HG03060 (cell line): ENCODE results near the gene SLC6A19.

Experiments
- ATAC-seq: cut with Tn5 transposase; IDR thresholded peaks from one replicate; pipeline ENCODE4 v1.9.1; 2021; ENCODE audit warnings: low read depth, moderate number of reproducible peaks; ENCODE audit not compliant: unreplicated experiment

Gene SLC6A19

DNA sequence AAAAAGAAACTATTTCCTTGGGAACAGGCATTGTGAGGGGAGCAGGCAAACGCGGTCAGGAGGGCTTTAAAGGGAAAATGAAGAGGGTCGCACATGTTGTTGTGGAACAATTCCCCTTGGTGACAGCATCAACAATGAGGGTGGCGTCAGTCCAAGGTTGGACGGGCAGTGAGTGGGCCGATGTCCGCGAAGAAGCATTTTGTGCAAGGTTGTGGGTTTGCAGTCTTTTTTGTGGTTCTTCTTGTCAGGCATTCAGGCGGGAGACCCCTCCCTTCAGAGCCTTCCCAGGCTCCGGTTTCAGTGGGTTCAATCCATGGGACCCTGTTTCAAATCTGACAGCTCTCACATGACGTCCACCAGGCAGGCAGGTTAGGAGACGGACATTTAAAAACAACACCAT lies 11.1 kb upstream of the SLC6A19 start:
- ATAC-seq, result no peak

DNA sequence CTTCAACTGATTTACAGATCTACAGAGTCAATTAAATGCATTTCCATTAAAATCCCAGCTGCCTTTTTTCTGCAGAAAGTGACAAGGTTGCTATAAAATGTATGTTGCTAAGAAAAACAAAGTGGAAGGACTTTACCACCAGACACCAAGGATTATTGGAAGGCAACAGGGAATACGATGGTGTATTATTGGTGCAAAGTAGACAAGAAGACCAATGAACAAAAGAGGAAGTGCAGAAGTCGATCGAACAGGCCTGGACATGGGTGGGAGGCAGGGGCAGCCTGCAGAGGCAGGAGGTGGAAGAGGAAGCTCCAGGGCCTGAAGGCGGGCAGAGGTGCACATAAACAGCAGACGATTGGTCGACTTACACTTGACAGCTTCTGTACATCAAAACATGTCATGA lies 10.6 kb upstream of the SLC6A19 start:
- no peak for ATAC-seq

GRCh38 chr5:1192971-1193590 lies 8.3 kb upstream of the SLC6A19 start:
- no peak for ATAC-seq

- no peak for ATAC-seq
Measured at GRCh38 chr5:1193591-1193985, 7.8 kb upstream of the SLC6A19 start.

DNA sequence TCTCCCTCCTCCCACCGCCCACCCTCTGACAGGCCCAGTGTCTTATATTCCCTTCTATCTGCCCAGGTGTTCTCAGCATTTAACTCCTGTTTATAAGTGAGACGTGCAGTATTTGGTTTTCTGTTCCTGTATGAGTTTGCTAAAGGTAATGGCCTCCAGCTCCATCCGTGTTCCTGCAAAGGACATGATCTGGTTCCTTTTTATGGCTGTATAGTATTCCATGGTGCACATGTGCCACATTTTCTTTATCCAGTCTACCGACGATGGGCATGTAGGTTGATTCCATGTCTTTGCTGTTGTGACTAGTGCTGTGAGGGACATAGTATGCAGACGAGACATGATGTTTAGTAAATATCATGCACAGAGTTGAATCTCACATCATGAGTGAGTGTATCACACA lies 7.0 kb upstream of the SLC6A19 start:
- ATAC-seq, result no peak

- no peak for ATAC-seq
Measured at GRCh38 chr5:1195439-1195838, 6.0 kb upstream of the SLC6A19 start.

- ATAC-seq, result no peak
Measured at GRCh38 chr5:1195916-1196315, 5.5 kb upstream of the SLC6A19 start.

- ATAC-seq, result no peak
Measured at GRCh38 chr5:1196562-1196961, 4.8 kb upstream of the SLC6A19 start.

DNA sequence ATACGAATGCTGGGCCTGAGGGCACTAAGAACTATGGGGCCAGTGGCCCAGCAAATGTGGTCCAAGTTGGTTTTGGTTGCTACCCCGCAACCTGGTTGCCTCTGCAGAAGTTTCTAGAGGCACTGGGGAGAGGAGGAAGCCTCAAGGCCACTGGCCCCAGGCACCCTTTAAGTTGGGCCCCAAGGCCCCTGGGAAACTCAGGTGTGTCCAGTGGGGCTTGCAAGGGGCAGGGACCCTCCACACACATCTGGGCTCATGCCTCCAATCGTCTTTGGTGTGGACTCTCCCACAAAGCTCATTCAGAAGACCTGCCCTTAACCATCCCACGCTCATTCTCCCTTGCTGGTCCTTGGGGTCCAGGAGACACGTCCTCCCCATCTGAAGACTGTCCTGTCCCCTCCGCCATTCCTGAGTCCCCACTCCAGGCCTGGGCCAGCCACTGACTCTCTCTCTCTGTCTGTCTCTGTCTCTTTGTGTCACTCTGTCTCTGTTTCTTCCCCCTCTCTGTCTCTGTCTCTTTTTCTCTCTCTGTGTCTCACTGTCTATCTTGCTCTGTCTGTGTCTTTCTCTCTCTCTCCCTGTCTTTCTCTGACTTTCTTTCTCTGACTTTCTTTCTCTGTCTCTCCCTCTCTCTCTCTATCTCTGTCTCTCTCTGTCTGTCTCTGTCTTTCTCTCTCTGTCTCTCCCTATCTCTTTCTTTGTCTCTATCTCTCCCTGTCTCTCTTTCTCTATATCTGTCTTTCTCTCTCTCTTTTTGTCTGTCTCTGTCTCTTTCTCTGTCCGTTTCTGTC lies 3.3 kb upstream of the SLC6A19 start:
- ATAC-seq, result no peak

GRCh38 chr5:1199340-1199648 lies 2.1 kb upstream of the SLC6A19 start:
- ATAC-seq, result no peak

- no peak for ATAC-seq
Measured at GRCh38 chr5:1199649-1200494, 1.5 kb upstream of the SLC6A19 start.

- ATAC-seq, result no peak
Measured at GRCh38 chr5:1200495-1201326, 684 bp upstream of the SLC6A19 start.

- no peak for ATAC-seq
Measured at GRCh38 chr5:1202026-1202797, 817 bp downstream of the SLC6A19 start.

DNA sequence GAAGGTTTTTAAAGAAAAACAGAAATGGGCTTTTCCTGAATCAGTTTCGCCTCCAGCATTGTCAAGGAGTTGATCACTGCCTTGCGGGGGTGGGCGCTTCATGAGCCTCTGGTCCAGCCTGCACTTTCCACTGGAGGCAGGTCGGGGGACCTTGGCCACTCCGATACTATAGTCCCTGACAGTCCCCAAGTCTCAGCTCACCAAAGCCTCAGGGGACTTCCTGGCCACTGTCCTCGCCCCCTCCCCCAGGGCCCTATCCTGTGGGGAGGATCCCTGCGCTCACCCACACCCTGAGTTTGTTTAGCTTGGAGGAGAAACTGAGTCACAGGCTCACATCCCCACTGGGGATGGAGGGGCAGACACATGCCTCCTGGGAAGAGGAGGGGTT lies 1.4 kb downstream of the SLC6A19 start:
- ATAC-seq, result no peak

DNA sequence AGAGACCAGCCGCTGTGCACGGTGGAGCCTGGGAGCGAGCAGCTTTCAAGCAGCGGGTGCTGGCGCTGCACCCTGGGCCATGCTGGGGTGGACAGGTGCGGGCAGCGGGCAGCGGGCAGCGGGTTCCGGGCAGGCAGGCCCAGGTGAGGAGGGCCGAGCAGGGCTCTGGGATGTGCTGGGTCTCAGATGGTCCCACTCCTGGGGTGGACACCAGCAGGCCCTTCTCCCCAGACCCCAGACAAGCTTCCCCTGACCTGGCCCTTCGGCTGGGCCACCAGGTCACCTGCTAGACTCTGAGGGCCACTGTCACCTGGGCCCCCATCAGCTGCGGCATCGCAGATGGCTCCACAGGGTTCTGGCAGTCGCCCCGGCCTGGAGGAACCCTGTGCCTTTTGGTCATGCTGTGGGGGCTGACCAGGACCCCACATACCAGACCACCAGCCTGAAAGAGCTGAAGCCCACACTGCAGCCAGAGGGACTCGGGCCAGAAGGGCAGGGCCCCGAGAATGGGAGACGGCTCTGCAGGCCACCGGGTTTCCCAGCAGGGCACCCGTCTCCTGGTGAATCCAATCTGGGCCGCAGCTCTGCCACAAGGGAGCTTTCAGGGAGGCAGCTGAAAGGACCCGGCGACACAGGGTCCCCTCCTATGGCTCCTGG lies 2.0 kb downstream of the SLC6A19 start:
- ATAC-seq, result no peak

DNA sequence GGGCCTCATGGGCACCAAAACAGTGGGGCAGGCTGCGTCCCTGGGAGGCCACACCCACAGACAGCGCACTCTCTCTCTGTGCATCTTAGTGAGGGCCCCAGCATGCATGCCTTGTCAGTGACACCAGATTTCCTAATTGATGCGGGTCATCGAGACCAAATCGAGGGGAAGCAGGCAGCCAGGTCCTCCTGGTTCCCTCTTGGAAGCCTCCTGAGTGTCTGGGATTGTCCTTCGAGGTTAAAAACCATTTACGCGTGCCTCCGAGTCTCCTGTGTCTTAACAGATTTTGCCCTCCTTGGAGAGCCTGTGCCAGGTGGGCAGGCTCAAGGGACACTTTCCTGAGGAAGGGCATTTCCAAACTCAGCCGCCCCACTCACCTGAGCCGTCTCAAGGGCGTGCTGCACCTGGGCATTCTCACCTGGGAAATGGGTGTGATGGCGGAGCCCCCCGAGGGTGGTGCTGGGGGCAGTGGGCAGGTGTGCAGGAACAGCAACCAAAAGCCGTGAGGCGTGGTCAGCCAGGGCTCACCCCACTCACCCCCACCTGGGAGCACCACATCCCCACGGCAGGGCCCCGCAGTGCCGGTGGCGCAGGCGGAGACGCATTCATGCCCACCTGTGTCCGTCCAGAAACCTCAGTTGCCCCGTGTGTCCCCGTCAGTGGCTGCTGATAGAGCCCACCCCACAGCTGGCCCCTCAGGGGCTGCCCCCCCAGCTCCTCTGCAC lies 2.7 kb downstream of the SLC6A19 start:
- ATAC-seq, result no peak

- no peak for ATAC-seq
Measured at GRCh38 chr5:1204693-1205242, 3.4 kb downstream of the SLC6A19 start.
